GM18861 (cell line): ENCODE measurements around the gene FOXK2.
"Not testable (repeated sequence)": the region's sequence is repeated elsewhere in the genome, so short reads cannot be mapped to it uniquely, and the experiment has no call there.

Source experiments
- ATAC-seq: cut with Tn5 transposase; IDR thresholded peaks from one replicate; pipeline ENCODE4 v1.9.1; 2021; ENCODE audit not compliant: unreplicated experiment

FOXK2 gene

DNA sequence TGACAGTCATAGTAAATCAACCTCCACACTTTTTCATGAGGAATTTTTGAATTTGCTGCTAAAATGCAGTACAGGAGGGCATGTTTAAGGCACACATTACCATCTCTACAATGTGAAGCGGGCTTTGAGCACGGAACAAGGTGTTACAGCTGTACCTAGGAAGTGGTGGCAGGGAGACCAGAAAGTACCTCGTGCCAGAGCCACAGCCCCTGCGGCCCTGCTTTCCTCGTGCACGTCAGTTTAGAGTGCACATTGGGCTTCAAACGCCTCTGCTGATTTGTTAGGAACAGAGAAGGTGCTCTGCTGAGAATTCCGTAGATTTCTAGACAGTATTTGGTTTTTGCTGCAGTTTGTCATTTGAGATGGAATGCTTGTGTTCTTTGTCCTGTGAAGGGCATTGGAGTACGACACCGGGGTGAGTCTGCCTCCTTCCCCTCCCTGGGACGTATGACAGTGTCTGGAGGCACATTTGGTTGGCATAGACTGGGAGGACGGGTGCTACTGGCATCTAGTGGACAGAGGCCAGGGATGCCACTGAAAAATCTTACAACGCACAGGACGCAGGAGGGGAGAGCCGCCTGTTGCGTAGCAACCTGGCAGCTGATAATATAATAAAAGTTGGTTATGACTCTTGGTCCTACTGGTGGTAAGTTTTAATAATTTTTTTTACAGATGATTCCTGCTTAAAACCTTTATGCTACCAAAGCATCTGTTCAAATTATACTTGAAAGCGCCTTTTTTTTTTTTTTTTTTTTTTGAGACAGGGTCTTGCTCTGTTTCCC is 9.1 kb downstream of the FOXK2 start:
- no peak for ATAC-seq

GRCh38 chr17:82529914-82530300 is 10.4 kb downstream of the FOXK2 start:
- no peak for ATAC-seq

GRCh38 chr17:82531431-82531881 is 11.9 kb downstream of the FOXK2 start:
- ATAC-seq = no peak

DNA sequence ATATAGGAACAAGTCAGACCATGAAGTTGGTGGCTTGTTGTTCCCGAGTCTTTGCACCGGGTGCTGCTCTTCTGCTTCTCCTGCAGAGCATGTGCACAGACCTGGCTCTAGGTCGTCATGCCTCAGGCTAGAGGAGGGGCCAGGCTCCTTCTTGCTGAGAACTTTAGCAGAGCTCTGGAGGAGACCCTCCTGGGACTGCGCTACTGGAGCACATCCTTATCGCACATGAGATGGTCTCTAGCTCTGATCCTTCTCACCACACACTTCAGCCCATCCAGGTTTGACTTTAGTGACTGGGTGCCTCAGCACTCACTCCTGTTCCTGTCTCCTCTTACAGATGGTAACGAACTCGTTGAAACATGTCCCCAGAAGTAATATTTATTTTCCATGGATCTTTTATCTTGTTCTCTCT is 14.9 kb downstream of the FOXK2 start:
- no peak for ATAC-seq

GRCh38 chr17:82536512-82537201 is 17.1 kb downstream of the FOXK2 start:
- no peak for ATAC-seq

DNA sequence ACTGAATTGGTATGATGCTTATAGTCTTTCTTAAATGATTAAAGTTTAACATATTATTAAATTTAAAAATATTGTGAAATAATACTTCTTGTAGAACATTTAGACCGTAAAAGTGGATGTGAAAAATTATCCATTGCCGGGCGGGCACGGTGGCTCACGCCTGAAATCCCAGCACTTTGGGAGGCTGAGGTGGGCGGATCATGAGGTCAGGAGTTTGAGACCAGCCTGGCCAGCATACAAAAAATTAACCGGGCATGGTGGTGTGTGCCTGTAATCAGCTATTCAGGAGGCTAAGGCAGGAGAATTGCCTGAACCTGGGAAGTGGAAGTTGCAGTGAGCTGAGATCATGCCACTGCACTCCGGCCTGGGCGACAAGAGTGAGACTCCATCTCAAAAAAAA is 17.7 kb downstream of the FOXK2 start:
- ATAC-seq = not testable (repeated sequence)

DNA sequence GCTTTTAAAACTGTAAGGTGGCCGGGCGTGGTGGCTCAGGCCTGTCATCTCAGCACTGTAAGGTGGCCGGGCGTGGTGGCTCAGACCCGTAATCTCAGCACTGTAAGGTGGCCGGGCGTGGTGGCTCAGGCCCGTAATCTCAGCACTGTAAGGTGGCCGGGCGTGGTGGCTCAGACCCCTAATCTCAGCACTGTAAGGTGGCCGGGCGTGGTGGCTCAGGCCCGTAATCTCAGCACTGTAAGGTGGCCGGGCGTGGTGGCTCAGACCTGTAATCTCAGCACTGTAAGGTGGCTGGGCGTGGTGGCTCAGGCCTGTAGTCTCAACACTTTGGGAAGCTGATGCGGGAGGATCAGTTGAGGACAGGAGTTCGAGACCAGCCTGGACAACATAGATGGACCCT is 19.5 kb downstream of the FOXK2 start:
- not testable (repeated sequence) for ATAC-seq

- no peak for ATAC-seq
These were observed 22.9 kb downstream of the FOXK2 start for GRCh38 chr17:82542439-82542838.

- ATAC-seq = no peak
These were observed 25.0 kb downstream of the FOXK2 start for GRCh38 chr17:82544431-82545070.

DNA sequence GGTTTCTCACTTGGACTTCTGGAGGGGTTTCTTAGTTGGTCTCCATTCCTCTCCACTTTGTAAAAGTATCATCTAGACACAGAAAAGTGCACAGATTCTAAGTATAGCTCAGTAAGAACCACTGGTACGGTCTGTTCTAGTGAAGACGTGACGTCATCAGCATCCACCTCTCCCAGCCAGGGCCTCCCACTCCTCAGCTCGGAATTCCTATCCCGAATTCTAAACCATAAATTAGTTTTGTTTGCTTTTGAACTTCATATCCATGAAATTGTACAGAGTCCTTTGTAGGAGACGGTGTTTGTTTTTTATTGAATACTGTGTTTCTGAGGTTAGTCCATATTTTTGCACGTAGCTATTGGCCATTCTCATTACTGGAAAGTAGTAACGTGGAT is 25.5 kb downstream of the FOXK2 start:
- ATAC-seq = no peak

GRCh38 chr17:82547981-82548380 is 28.4 kb downstream of the FOXK2 start:
- no peak for ATAC-seq

GRCh38 chr17:82548681-82549303 is 29.3 kb downstream of the FOXK2 start:
- ATAC-seq = no peak

DNA sequence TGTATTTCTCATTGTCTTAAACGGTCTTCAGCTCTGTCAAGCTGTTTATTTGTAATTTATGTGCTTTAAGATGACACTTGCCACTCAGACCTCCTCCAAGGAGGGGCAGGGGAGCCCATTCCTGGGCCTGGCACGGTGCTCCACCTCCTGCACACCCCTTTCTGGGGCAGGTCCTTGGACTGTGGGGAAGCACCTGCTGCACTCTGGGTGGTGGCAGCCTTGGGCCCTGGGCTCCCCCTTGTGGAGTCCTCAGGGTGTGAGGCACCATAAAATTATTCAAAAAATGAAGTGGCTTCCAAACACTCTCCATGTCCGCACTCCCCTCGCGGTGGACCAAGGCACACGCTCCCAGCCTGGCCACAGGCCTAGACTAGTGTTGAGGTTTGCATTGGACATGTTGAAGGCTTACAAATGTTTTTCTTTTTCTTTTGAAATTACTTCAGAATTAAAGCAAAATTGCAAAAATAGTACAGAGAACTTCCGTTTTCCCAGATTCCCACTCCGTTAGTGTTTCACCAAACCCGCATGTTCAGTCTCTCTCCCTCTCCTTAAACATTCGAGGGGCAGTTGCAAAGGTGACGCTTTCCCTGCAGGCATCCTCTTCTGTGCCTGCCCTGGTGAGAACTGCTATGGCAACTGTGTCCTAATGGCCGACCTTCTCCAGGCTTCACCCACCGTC is 32.4 kb downstream of the FOXK2 start:
- ATAC-seq = peak; percentile 74

DNA sequence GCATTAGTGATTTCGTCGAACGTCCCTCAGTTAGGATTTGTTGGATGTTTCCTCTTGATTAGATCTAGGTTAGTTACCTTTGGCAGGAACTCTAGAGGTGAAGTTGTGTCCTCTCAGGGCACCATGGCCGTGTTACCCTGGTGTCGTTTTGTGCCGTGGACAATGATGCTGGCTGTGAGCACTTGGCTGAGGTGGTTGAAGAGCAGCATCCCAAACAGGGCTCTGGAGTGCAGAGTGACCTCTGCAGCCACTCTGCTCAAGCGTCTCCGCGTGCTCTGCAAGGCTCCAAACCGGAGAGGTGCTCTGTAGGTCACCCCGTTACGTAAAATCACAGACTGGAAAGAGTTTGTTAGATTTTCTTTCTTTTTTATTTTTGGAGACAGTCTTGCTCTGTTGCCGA is 33.0 kb downstream of the FOXK2 start:
- no peak for ATAC-seq

DNA sequence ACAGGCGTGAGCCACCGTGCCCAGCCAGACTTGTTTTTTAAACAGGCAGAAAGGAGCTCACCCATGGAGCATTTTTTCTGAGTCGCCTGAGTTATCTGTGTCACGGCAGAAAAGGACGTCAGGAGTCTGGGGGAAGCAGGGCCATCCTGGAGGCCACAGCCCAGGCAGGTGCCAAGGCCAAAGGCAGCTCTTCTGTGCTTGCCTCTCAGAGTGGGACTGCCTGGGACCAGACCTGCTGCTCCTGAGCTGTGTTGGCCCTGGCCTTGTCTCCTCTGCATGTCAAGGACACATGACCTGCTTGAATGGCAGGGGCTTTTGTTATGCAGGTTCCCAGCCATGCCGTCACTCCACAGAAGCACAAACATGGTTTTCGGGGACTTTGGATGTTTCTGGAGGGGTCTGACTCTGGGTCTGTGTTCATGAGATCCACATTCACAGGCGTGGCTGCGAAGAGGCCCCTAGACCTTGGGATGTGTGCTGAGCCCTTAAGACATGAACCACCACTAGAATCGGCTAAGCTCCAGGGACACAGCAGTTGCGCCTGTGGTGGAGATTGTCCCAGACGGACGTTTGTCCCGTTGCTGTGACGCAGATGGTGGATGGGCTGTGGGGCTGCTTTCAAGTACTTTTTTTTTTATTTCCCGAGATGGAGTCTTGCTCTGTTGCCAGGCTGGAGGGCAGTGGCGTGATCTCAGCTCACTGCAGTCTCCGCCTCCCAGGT is 33.8 kb downstream of the FOXK2 start:
- ATAC-seq = no peak

DNA sequence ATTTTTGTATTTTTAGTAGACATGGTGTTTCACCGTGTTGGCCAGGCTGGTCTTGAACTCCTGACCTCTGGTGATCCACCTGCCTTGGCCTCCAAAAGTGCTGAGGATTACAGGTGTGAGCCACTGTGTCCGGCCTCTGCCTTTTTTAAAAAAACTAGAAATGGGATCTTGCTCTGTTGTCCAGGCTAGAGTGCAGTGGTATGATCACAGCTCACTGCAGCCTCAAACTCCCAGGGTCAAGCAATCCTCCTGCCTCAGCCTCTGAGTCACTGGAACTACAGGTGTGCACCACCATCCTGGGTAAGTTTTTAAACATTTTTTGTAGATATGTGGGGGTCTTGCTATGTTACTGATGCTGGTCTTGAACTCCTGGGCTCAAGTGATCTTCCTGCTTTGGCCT is 38.0 kb downstream of the FOXK2 start:
- not testable (repeated sequence) for ATAC-seq

DNA sequence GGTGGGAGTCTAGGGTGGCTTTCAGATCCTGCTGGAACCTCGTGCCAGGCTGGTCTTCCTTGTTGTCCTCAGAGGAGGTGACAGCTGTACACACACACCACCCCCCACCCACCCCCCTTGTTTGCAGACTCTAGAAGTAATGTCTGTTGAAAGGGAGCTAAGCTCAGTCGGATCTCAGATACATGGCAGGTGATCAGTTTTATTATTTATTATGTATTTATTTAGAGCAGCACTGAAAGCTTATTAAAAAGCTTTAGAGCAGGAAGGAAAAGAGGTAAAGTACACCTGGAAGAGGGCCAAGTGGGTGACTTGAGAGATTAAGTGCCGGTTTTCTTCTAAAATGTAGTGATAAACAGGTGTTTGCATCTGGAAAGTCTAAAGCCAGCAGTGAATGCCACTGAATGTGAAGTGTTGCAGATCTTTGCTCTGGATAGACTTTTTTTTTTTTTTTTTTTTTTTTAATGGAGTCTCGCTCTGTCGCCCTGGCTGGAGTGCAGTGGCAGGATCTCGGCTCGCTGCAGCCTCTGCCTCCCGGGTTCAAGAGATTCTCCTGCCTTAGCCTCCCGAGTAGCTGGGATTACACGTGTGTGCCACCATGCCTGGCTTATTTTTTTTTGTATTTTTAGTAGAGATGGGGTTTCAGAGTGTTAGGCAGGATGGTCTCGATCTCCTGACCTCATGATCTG is 40.2 kb downstream of the FOXK2 start:
- no peak for ATAC-seq

GRCh38 chr17:82560252-82560642 is 40.7 kb downstream of the FOXK2 start:
- ATAC-seq = no peak

DNA sequence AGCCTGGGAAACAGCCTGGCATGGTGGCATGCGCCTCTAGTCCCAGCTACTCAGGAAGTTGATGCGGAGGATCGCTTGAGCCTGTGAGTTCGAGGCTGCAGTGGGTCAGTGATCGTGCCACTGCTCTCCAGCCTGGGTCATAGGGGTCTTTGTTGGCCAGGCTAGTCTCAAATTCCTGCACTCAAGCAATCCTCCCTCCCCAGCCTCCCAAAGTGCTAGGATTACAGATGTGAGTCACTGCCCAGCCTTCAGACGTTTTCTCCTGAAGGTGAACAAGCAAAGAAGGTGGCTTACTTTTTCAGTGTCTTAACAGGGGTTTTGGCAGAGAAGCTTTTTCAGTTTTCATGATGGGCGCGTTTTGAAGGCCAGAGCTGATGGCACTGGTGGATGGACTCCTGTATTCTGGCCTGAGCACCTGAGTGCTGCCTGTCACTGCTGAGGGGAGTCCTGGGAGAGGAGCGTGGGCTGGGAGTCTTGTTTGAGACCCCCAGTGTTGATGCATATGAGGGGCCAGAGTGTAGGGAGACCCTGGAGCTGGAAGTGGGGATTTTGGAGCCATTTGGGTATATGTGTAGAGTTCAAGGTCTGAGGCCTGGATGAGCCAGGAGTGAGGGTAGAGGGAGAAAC is 41.4 kb downstream of the FOXK2 start:
- no peak for ATAC-seq
